GM23338 (cell line): Measurements from ENCODE around the gene SEMA4D. TPM values are rescaled to one million over a fixed set of nuclear protein-coding genes. Genes with fewer than 3 reads are reported as not detected.

Experiments
- ATAC-seq: fragments of 200-7000 bp; cut with Tn5 transposase; 3 replicates; pipeline ENCODE4 v1.9.1; 2020
- DNase-seq: peaks from one replicate; pipeline ENCODE4 v3.0.0-alpha.2; 2015; ENCODE audit warnings: low spot score
- H2AFZ ChIP-seq: fragments of 200-600 bp; sonication (generic); 2 replicates; pipeline ENCODE4 v1.8.0; 2016; ENCODE audit warnings: antibody characterized with exemption, mild to moderate bottlenecking, moderate library complexity
- H3F3A ChIP-seq: fragments of 200-600 bp; sonication (generic); replicated peaks from 2 replicates; pipeline ENCODE4 v1.8.0; 2017; ENCODE audit warnings: antibody characterized with exemption, mixed run types, low read depth
- H3K27ac ChIP-seq: fragments of 200-600 bp; sonication (generic); 2 replicates; pipeline ENCODE4 v1.6.1; 2016; ENCODE audit warnings: low read depth
- H3K27me3 ChIP-seq: fragments of 200-600 bp; sonication (generic); 2 replicates; pipeline ENCODE4 v1.8.0; 2016; ENCODE audit warnings: mild to moderate bottlenecking, mixed run types, moderate library complexity; ENCODE audit not compliant: insufficient read depth
- H3K36me3 ChIP-seq: fragments of 200-600 bp; sonication (generic); 2 replicates; pipeline ENCODE4 v1.8.0; 2016; ENCODE audit warnings: mild to moderate bottlenecking; ENCODE audit not compliant: insufficient read depth
- H3K4me1 ChIP-seq: fragments of 200-600 bp; sonication (generic); 2 replicates; pipeline ENCODE4 v1.8.0; 2016; ENCODE audit warnings: mild to moderate bottlenecking, moderate library complexity; ENCODE audit not compliant: insufficient read depth
- H3K4me2 ChIP-seq: fragments of 200-600 bp; sonication (generic); 2 replicates; pipeline ENCODE4 v1.7.1; 2017; ENCODE audit warnings: mixed run types
- H3K4me3 ChIP-seq: fragments of 200-600 bp; sonication (generic); 2 replicates; pipeline ENCODE4 v1.6.1; 2016; ENCODE audit warnings: mixed run types
- H3K79me2 ChIP-seq: fragments of 200-600 bp; sonication (generic); replicated peaks from 2 replicates; pipeline ENCODE4 v1.8.0; 2017; ENCODE audit warnings: mild to moderate bottlenecking; ENCODE audit not compliant: insufficient read depth
- H3K9me2 ChIP-seq: fragments of 200-600 bp; sonication (generic); 2 replicates; pipeline ENCODE4 v1.8.0; 2017; ENCODE audit not compliant: insufficient read depth
- H4K20me1 ChIP-seq: fragments of 200-600 bp; sonication (generic); replicated peaks from 2 replicates; pipeline ENCODE4 v1.8.0; 2017; ENCODE audit warnings: mild to moderate bottlenecking; ENCODE audit not compliant: insufficient read depth
- H3K27ac Mint-ChIP-seq: 2 replicates; pipeline ENCODE4 v1.8.0; 2020; ENCODE audit warnings: inconsistent platforms, mild to moderate bottlenecking, moderate library complexity, mixed read lengths
- H3K27me3 Mint-ChIP-seq: 3 replicates; pipeline ENCODE4 v1.8.0; 2022; ENCODE audit warnings: low read depth, mild to moderate bottlenecking, moderate library complexity, mixed read lengths, inconsistent platforms; ENCODE audit not compliant: insufficient read depth, poor library complexity
- H3K36me3 Mint-ChIP-seq: 3 replicates; pipeline ENCODE4 v1.8.0; 2021; ENCODE audit warnings: low read depth, mild to moderate bottlenecking, inconsistent platforms, moderate library complexity, mixed read lengths
- H3K4me1 Mint-ChIP-seq: 3 replicates; pipeline ENCODE4 v1.8.0; 2020; ENCODE audit warnings: mild to moderate bottlenecking, inconsistent platforms, mixed read lengths
- H3K4me3 Mint-ChIP-seq: 3 replicates; pipeline ENCODE4 v1.8.0; 2021; ENCODE audit warnings: moderate library complexity, mild to moderate bottlenecking, inconsistent platforms, mixed read lengths
- H3K9me3 Mint-ChIP-seq: 3 replicates; pipeline ENCODE4 v1.8.0; 2020; ENCODE audit warnings: moderate library complexity, mild to moderate bottlenecking, inconsistent platforms, mixed read lengths
- CREB1 ChIP-seq: fragments of 250-450 bp; sonication (Bioruptor Pico); IDR thresholded peaks from 2 replicates; pipeline ENCODE4 v1.5.0; 2020; ENCODE audit warnings: low read depth, mild to moderate bottlenecking, moderate library complexity
- CTCF ChIP-seq, 2 experiments: fragments of 200-600 bp in 1 of 2; sonication (generic) in 1 of 2; conservative IDR thresholded peaks; 2 replicates each; pipeline versions ENCODE4 v1.5.1 to v1.6.1; 2016 to 2017; ENCODE audit warnings: antibody characterized with exemption in 2 of 2, low read depth in 2 of 2, mild to moderate bottlenecking in 2 of 2, moderate library complexity in 1 of 2
- ETS1 ChIP-seq: IDR thresholded peaks from 2 replicates; pipeline ENCODE4 v1.6.1; 2016; ENCODE audit warnings: antibody characterized with exemption
- EZH2 ChIP-seq: fragments of 200-600 bp; sonication (generic); IDR thresholded peaks from one replicate; pipeline ENCODE4 v1.8.0; 2017; ENCODE audit warnings: antibody characterized with exemption, mild to moderate bottlenecking, low read depth; ENCODE audit not compliant: unreplicated experiment
- EZH2phosphoT487 ChIP-seq: fragments of 200-600 bp; sonication (generic); IDR thresholded peaks from one replicate; pipeline ENCODE4 v1.8.1; 2018; ENCODE audit warnings: antibody characterized with exemption; ENCODE audit not compliant: unreplicated experiment
- JUNB ChIP-seq: IDR thresholded peaks from one replicate; pipeline ENCODE4 v1.6.1; 2016; ENCODE audit warnings: antibody characterized with exemption; ENCODE audit not compliant: unreplicated experiment
- NANOG ChIP-seq: IDR thresholded peaks from 2 replicates; pipeline ENCODE4 v1.6.1; 2016; ENCODE audit warnings: antibody characterized with exemption, borderline replicate concordance
- POLR2AphosphoS5 ChIP-seq: IDR thresholded peaks from 2 replicates; pipeline ENCODE4 v1.6.1; 2016; ENCODE audit warnings: antibody characterized with exemption, low read depth
- REST ChIP-seq: IDR thresholded peaks from one replicate; pipeline ENCODE4 v1.6.1; 2018; ENCODE audit warnings: antibody characterized with exemption; ENCODE audit not compliant: unreplicated experiment
- STAT1 ChIP-seq: IDR thresholded peaks from one replicate; pipeline ENCODE4 v1.6.1; 2016; ENCODE audit warnings: antibody characterized with exemption; ENCODE audit not compliant: unreplicated experiment
- ZNF114 ChIP-seq: fragments of 250-450 bp; sonication (Bioruptor Pico); IDR thresholded peaks from 2 replicates; pipeline ENCODE4 v1.5.0; 2020; ENCODE audit warnings: mild to moderate bottlenecking, moderate library complexity
- ZNF331 ChIP-seq: fragments of 250-450 bp; sonication (Bioruptor Pico); IDR thresholded peaks from 2 replicates; pipeline ENCODE4 v1.5.0; 2020; ENCODE audit warnings: low read depth, mild to moderate bottlenecking, moderate library complexity
- polyA plus RNA-seq: library from polyadenylated mRNA; unstranded; fragments of >200 nt; fragmentation: Nextera tagmentation; extraction: Ambion mirVana; gene quantifications from 2 replicates; pipeline ENCODE4 v1.2.1, GENCODE V29; 2016
- total RNA-seq: library from RNA; depleted of rRNA; stranded (reverse); fragments of >200 nt; shearing (Covaris generic); gene quantifications from 2 replicates; pipeline ENCODE4 v1.2.3, GENCODE V29; 2014
- TF ChIP-seq, protein P1 (sequence below): fragments of 250-450 bp; sonication (Bioruptor Pico); IDR thresholded peaks from 2 replicates; pipeline ENCODE4 v1.5.0; 2020; ENCODE audit warnings: mild to moderate bottlenecking, moderate library complexity

Gene SEMA4D
- total and polyA plus RNA-seq, 2 experiments from 2014 or later: 19.3 to 63.0 TPM

DNA sequence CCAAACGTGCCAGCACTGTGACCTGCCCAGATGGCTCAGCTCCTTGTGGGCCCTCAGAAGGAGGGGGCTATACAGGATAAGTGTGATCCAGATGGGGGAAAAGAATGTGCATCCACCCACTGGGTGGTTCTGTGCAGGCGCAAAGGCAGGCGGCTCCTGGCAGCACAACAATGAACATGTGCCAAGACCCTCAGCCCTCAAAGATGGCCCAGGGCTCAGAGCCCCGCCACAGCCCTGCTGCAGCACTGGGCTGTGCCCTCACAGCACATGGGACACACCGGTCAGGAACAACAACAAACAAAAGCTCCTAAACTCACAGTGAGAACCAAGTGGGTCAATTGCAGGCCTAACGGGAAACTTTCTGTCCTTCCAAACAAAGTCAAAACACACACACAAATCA, 4.7 kb downstream of the SEMA4D start:
- Mint-ChIP-seq H3K9me3 (no peaks in the 10 kb centered on the region), H3K36me3 (no peaks in the 10 kb centered on the region; the same call in 2 of the 3 replicates), H3K27ac (peak overlapping the region; percentile 67), H3K4me1 (peaks cover 73% of the 10 kb centered on the region), H3K4me3 (no peak overlapping the region; the same call in 2 of the 3 replicates), H3K27me3 (peaks cover 4% of the 10 kb centered on the region)
- Histone ChIP-seq H4K20me1 (peaks cover 39% of the 10 kb centered on the region), H3K9me2 (peaks cover 11% of the 10 kb centered on the region), H3F3A (no peaks in the 10 kb centered on the region), H2AFZ (no peak overlapping the region), H3K79me2 (peaks cover 91% of the 10 kb centered on the region), H3K27ac (no peak overlapping the region), H3K36me3 (no peaks in the 10 kb centered on the region), H3K4me1 (peaks cover 67% of the 10 kb centered on the region), H3K27me3 (no peaks in the 10 kb centered on the region), H3K4me2 (peak overlapping the region; percentile 96; the same call in 1 of the 2 replicates), H3K4me3 (no peak overlapping the region)
- DNase-seq (no peak), ATAC-seq (peak; percentile 4; the same call in 1 of the 3 replicates)
- TF ChIP-seq ZNF114 (CRISPR knock-in tag) (no peak), STAT1 (no peak), CREB1 (no peak), CTCF (conservative IDR thresholded peaks at IDR 0.05; ENCODE audit: low read depth in 2 of 2) (no peak), REST (no peak), EZH2 (no peak), JUNB (no peak), POLR2AphosphoS5 (no peak), ZNF331 (CRISPR knock-in tag) (no peak), ETS1 (no peak), EZH2phosphoT487 (no peak), NANOG (no peak)
- TF ChIP-seq, protein P1, sequence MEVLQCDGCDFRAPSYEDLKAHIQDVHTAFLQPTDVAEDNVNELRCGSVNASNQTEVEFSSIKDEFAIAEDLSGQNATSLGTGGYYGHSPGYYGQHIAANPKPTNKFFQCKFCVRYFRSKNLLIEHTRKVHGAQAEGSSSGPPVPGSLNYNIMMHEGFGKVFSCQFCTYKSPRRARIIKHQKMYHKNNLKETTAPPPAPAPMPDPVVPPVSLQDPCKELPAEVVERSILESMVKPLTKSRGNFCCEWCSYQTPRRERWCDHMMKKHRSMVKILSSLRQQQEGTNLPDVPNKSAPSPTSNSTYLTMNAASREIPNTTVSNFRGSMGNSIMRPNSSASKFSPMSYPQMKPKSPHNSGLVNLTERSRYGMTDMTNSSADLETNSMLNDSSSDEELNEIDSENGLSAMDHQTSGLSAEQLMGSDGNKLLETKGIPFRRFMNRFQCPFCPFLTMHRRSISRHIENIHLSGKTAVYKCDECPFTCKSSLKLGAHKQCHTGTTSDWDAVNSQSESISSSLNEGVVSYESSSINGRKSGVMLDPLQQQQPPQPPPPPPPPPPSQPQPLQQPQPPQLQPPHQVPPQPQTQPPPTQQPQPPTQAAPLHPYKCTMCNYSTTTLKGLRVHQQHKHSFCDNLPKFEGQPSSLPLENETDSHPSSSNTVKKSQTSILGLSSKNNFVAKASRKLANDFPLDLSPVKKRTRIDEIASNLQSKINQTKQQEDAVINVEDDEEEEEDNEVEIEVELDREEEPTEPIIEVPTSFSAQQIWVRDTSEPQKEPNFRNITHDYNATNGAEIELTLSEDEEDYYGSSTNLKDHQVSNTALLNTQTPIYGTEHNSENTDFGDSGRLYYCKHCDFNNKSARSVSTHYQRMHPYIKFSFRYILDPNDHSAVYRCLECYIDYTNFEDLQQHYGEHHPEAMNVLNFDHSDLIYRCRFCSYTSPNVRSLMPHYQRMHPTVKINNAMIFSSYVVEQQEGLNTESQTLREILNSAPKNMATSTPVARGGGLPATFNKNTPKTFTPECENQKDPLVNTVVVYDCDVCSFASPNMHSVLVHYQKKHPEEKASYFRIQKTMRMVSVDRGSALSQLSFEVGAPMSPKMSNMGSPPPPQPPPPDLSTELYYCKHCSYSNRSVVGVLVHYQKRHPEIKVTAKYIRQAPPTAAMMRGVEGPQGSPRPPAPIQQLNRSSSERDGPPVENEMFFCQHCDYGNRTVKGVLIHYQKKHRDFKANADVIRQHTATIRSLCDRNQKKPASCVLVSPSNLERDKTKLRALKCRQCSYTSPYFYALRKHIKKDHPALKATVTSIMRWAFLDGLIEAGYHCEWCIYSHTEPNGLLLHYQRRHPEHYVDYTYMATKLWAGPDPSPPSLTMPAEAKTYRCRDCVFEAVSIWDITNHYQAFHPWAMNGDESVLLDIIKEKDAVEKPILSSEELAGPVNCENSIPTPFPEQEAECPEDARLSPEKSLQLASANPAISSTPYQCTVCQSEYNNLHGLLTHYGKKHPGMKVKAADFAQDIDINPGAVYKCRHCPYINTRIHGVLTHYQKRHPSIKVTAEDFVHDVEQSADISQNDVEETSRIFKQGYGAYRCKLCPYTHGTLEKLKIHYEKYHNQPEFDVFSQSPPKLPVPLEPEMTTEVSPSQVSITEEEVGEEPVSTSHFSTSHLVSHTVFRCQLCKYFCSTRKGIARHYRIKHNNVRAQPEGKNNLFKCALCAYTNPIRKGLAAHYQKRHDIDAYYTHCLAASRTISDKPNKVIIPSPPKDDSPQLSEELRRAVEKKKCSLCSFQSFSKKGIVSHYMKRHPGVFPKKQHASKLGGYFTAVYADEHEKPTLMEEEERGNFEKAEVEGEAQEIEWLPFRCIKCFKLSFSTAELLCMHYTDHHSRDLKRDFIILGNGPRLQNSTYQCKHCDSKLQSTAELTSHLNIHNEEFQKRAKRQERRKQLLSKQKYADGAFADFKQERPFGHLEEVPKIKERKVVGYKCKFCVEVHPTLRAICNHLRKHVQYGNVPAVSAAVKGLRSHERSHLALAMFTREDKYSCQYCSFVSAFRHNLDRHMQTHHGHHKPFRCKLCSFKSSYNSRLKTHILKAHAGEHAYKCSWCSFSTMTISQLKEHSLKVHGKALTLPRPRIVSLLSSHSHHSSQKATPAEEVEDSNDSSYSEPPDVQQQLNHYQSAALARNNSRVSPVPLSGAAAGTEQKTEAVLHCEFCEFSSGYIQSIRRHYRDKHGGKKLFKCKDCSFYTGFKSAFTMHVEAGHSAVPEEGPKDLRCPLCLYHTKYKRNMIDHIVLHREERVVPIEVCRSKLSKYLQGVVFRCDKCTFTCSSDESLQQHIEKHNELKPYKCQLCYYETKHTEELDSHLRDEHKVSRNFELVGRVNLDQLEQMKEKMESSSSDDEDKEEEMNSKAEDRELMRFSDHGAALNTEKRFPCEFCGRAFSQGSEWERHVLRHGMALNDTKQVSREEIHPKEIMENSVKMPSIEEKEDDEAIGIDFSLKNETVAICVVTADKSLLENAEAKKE: no peak
